Fibroblast of pulmonary artery (primary cell): ENCODE measurements around the gene NUPR1.
"Not testable (repeated sequence)": the region's sequence is repeated elsewhere in the genome, so short reads cannot be mapped to it uniquely, and the experiment has no call there.

Experiments used
- DNase-seq: peaks from one replicate; pipeline ENCODE4 v3.0.0-alpha.2; 2010; ENCODE audit warnings: low read depth
- H3K4me3 ChIP-seq: replicated peaks from 2 replicates; pipeline ENCODE4 v1.5.1; 2011; ENCODE audit warnings: low read depth, mild to moderate bottlenecking, control low read depth, low read length, moderate library complexity
- TF ChIP-seq, protein P1 (sequence below): IDR thresholded peaks from 2 replicates; pipeline ENCODE4 v1.5.1; 2011; ENCODE audit warnings: mild to moderate bottlenecking, control low read depth, low read length, inconsistent platforms; ENCODE audit errors: missing control alignments

Gene NUPR1

DNA sequence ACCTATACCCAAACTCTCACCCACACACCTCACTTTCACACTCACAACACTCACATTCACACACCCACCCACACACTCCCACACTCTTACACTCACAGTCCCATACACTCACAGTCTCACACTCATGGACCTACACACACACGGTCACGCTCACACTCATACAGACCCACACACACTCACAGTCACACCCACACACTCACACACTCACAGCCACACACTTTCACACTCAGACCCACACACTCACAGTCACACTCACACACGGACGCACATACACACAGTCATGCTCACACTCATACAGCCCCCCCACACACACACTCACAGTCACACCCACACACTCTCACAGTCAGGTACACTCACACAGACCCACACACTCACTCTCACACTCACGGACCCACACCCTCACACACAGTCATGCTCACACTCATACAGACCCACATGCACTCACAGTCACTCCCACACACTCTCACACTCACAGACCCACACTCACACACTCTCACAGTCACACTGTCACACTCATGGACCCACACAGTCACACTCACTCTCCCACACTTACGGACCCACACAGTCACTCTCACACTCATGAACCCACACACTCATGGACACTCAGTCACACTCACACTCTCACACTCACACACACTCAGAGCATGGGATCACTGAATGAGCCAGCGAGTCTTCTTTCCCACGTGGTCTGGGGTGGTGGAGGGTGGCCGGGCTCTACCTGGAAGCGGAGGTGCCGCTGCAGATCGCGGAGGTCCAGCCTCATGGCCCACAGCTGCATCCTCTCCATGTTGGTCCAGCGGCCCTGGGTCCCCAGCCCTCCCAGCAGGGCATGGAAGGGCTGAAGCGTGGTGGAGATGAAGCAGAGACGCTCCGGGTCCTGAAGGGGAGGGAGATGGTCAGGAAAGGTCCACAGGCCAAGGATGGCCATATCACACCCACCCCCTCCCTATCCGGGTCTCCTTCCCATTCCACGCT is 37.2 kb downstream of the NUPR1 start:
- no peak overlapping the region for H3K4me3 ChIP-seq
- TF ChIP-seq, protein P1, sequence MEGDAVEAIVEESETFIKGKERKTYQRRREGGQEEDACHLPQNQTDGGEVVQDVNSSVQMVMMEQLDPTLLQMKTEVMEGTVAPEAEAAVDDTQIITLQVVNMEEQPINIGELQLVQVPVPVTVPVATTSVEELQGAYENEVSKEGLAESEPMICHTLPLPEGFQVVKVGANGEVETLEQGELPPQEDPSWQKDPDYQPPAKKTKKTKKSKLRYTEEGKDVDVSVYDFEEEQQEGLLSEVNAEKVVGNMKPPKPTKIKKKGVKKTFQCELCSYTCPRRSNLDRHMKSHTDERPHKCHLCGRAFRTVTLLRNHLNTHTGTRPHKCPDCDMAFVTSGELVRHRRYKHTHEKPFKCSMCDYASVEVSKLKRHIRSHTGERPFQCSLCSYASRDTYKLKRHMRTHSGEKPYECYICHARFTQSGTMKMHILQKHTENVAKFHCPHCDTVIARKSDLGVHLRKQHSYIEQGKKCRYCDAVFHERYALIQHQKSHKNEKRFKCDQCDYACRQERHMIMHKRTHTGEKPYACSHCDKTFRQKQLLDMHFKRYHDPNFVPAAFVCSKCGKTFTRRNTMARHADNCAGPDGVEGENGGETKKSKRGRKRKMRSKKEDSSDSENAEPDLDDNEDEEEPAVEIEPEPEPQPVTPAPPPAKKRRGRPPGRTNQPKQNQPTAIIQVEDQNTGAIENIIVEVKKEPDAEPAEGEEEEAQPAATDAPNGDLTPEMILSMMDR: no peak

DNA sequence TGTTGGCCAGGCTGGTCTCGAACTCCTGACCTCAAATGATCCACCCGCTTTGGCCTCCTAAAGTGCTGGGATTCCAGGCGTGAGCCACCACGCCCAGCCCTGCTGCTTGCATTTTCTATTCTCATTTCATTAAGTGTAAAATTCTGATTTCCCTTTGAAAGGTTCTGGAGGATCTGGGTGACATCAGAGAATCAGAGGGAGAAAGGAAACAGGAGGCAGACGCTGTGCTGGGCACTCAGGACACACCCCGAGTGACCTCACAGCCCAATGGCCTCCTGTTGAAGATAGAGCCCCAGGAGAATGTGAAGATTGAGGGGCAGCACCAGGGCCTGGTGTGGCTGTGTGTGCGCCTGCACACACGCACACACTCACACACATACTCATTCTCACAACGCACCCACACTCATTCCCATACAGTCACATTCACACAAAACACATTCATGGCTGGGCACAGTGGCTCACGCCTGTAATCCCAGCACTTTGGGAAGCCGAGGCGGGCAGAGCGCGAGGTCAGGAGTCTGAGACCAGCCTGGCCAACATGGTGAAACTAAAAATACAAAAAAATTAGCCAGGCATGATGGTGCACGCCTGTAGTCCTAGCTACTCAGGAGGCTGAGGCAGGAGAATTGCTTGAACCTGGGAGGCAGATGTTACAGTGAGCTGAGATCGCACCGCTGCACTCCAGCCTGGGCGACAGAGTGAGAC is 38.1 kb downstream of the NUPR1 start:
- H3K4me3 ChIP-seq, DNase-seq: not testable (repeated sequence)

More for the DNA sequence above, 37.2 kb downstream of the NUPR1 start:
- DNase-seq: no peak

DNA sequence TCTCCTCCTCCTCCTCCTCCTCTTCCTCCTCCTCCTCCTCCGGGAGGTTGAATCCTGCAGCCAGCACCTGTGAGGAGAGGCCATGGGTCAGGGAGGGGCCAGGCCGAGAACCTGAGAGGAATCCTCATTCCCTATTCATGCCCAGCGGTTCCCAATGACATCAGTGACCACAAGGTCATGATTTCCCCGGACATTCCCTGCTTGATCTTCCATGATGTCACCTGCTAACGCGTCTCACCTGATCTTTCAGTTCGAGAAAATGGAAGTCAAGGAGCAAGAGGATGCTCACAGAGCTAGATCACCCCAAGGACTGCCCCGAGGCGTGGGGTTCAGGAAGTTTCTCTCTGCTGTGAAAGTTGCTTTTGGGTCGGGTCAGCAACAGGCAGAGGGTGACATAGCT is 38.9 kb downstream of the NUPR1 start:
- H3K4me3 ChIP-seq: no peak overlapping the region
- TF ChIP-seq, protein P1: no peak
- no peak for DNase-seq

DNA sequence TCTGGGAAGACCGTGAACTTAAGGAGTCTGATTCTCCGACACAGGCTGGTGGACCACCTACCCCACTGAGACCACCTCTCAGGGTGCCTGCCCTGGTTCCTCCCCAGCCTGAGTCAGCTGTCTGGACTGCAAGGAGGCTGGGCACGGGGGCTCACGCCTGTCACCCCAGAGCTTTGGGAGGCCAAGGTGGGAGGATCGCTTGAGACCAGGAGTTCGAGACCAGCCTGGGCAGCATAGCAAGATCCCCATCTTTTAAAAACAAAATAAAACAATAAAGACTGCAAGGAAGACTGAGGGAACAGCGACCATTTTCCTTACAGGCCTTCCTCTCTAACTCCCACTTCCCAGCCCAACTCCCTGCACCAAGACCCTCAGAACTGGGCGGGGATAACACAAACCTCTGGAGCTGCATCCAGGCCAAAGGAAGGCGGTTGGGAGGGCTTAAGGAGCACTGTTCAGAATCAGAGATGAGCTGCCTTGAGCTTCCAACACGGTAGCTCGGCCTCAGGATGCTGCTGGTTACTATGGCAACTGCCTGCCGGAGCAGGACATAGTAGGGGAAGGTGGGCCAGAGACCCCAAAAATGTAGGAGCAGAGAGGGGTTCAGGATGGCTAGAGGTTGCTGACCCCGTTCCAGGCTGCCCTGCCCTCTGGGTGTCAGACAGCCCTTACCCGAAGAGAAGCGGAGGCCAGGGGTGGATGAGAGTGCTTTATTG is 40.0 kb downstream of the NUPR1 start:
- TF ChIP-seq, protein P1: no peak
- DNase-seq: no peak
- H3K4me3 ChIP-seq: no peak overlapping the region

DNA sequence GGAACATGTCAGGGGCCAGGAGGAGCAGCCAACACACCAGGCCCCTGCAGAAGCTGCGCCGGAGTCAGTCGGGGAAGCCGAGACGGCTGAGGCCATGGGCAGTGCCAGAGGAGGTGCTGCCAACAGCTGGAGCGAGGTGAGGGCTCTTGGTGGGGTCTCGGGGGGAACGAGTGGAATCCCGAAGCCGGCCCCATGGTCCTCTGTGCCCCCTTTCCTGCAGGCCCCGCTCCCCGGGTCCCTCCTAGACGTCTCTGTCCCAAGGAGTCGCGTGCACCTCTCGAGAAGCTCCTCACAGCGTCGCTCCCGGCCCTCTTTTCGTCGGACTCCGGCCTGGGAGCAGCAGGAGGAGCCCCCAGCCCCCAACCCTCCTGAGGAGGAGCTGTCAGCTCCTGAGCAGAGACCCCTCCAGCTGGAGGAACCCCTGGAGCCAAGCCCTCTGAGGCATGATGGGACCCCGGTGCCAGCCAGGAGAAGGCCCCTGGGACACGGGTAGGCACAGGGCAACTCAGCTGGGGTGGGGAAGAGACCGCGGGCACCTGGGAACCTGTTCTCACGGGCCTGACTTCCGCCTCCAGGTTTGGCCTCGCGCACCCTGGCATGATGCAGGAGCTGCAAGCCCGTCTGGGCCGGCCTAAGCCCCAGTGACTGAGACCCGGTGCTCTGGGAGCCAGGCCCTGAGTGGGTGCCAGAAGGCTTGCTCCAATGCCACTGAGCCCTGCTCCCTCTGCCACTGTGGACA is 40.7 kb downstream of the NUPR1 start:
- H3K4me3 ChIP-seq: no peak overlapping the region
- no peak for DNase-seq
- TF ChIP-seq, protein P1: no peak

DNA sequence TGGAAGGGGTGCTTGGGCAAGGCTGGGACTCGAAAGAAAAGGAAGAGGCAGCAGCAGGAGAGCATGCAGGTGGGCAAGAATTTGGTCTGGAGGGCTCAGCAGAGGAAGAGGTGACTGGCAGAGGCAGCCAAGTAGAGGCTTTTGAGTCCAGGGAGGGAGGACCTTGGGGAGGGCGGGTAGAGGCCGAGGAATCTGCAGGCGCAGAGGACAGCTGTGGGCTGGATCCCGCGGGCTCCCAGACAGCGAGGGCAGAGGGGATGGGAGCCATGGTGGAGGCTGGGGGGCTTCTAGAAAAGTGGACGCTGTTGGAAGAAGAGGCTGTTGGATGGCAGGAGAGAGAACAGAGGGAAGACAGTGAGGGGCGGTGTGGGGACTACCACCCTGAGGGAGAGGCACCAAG is 41.4 kb downstream of the NUPR1 start:
- TF ChIP-seq, protein P1: no peak
- no peak for DNase-seq
- no peak overlapping the region for H3K4me3 ChIP-seq
